Measurements from ENCODE around the gene TMED5.

TMED5 gene

DNA sequence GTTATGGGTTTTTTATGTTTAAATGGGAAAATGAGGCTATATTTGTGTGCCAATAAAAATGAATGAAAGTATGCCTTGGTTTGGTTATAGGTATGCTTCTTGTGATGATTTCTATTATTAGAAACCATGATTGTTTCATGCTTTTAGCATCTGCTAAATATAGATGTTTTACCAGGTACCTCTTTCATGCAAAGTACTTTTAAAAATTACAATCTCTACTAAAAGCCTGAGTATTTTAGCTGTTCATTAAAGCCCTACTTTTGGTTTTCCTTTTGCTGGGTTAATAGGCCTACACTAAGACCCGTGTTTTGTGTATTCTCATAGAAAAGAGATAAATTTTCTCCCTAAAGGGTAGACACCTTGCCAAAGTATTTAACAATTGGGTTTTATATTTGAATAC lies 69.1 kb downstream of the TMED5 start:
- TF ChIP-seq, protein P1, sequence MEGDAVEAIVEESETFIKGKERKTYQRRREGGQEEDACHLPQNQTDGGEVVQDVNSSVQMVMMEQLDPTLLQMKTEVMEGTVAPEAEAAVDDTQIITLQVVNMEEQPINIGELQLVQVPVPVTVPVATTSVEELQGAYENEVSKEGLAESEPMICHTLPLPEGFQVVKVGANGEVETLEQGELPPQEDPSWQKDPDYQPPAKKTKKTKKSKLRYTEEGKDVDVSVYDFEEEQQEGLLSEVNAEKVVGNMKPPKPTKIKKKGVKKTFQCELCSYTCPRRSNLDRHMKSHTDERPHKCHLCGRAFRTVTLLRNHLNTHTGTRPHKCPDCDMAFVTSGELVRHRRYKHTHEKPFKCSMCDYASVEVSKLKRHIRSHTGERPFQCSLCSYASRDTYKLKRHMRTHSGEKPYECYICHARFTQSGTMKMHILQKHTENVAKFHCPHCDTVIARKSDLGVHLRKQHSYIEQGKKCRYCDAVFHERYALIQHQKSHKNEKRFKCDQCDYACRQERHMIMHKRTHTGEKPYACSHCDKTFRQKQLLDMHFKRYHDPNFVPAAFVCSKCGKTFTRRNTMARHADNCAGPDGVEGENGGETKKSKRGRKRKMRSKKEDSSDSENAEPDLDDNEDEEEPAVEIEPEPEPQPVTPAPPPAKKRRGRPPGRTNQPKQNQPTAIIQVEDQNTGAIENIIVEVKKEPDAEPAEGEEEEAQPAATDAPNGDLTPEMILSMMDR (conservative IDR thresholded peaks at IDR 0.05; ENCODE audit: low read depth, low read length) = no peak
- no peak for DNase-seq (ENCODE audit: low read depth)
- H3K4me3 ChIP-seq (ENCODE audit: low read depth, low read length) = no peak overlapping the region

DNA sequence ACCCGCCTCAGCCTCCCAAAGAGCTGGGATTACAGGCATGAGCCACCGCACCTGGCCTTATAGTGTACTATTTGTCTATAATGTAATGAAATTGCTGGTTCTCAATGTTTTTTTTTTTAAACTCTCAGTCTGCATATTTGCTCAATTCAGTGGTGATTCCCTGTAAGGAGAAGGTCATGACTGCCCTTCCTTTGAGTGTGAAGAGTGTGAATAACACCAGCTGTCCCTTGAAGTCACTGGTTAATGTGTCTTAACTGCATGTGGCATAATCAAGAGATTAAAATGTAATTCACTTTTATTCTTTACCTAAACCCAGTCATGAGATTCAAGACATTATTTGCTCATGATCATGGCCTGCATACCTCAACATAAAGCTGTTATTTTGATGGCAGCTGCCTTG lies 70.6 kb downstream of the TMED5 start:
- TF ChIP-seq, protein P1 (conservative IDR thresholded peaks at IDR 0.05; ENCODE audit: low read depth, low read length) = no peak
- no peak for DNase-seq (ENCODE audit: low read depth)

DNA sequence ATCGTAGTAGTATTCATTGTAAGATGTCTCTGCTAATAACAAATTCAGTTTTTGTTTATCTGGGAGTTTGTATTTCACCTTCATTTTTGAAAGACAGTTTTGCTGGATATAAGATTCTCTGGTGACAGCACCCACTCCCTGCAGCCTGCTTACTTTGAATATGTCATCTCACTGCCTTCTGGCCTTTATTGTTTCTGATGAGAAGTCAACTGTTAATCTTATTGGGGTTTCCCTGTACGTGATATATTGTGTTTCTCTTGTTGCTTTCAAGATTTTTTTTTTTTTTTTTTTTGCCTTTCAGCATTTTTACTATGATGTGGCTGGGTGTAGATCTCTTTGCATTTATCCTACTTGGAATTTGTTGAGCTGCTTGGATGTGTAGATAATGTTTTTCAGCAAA lies 71.9 kb downstream of the TMED5 start:
- no peak for DNase-seq (ENCODE audit: low read depth)
- TF ChIP-seq, protein P1 (conservative IDR thresholded peaks at IDR 0.05; ENCODE audit: low read depth, low read length) = no peak
- H3K4me3 ChIP-seq (ENCODE audit: low read depth, low read length) = no peak overlapping the region

More for the DNA sequence above, 70.6 kb downstream of the TMED5 start:
- no peak overlapping the region for H3K4me3 ChIP-seq (ENCODE audit: low read depth, low read length)

DNA sequence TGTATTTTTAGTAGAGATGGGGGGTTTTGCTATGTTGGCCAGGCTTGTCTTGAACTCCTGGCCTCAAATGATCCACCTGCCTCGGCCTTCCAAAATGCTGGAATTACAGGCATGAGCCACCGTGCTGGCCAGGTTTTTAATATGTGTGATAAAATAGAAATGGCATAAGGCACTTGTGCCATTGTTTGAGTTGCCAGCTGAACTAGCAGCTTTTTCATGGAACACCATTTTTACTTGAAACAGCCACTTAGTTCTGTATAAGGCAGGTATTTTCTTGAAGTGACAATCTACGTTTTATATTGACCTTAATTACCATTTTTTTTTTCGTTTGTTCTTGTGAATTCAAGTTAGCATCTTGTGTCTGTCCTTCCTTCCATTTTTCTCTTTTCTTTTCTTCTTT lies 72.8 kb downstream of the TMED5 start:
- H3K4me3 ChIP-seq (ENCODE audit: low read depth, low read length) = no peak overlapping the region
- TF ChIP-seq, protein P1 (conservative IDR thresholded peaks at IDR 0.05; ENCODE audit: low read depth, low read length) = no peak
- DNase-seq (ENCODE audit: low read depth) = no peak

DNA sequence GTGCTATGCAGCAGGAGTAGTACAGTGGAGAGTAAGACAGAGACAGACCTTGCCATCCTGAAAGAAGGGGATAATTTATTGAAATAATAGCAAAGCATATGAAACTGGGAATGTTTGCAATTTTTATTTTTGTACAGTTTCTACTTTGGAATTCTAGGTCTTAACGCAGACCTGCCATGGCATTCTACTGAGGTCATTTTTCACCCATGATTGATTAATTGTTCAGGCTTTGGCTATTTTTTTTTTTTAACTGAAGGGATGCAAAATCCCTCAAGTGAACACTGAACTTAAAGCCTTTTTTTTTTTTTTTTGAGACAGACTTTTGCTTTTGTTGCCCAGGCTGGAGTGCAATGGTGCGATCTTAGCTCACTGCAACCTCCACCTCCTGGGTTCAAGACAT lies 74.0 kb downstream of the TMED5 start:
- H3K4me3 ChIP-seq (ENCODE audit: low read depth, low read length) = no peak overlapping the region
- DNase-seq (ENCODE audit: low read depth) = no peak
- TF ChIP-seq, protein P1 (conservative IDR thresholded peaks at IDR 0.05; ENCODE audit: low read depth, low read length) = no peak

DNA sequence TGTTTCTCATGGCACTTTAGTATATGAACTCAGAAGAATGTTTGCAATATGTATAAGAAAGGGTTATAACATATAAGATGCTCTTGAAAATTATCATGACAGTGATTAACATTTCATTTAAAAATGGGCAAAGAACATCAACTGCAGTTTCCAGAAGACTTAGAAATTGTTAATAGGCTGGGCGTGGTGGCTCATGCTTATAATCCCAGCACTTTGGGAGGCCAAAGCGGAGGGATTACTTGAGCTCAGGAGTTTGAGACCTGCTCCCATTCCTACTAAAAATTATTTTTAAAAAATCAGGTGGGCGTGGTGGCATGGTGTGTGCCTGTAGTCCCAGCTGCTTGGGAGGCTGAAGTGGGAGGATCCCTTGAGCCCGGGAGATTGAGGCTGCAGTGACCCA lies 78.1 kb downstream of the TMED5 start:
- H3K4me3 ChIP-seq (ENCODE audit: low read depth, low read length) = no peak overlapping the region
- no peak for DNase-seq (ENCODE audit: low read depth)
- TF ChIP-seq, protein P1 (conservative IDR thresholded peaks at IDR 0.05; ENCODE audit: low read depth, low read length) = no peak

All from choroid plexus epithelial cell (primary cell).